Inflammatory macrophage treated with lipopolysaccharide for 4 hours (primary cell): ENCODE results near the gene EHF.

Experiments
- DNase-seq: peaks from one replicate; pipeline ENCODE4 v3.0.0-alpha.2; 2020

The EHF gene

GRCh38 chr11:34626393-34626792 lies 5.5 kb downstream of the EHF start:
- no peak for DNase-seq

GRCh38 chr11:34627197-34627596 lies 6.3 kb downstream of the EHF start:
- no peak for DNase-seq

GRCh38 chr11:34629711-34630110 lies 8.8 kb downstream of the EHF start:
- DNase-seq = no peak

- DNase-seq = no peak
Measured at GRCh38 chr11:34630544-34630943, 9.7 kb downstream of the EHF start.

- no peak for DNase-seq
Measured at GRCh38 chr11:34631297-34631696, 10.4 kb downstream of the EHF start.

GRCh38 chr11:34631737-34632104 lies 10.8 kb downstream of the EHF start:
- no peak for DNase-seq

- no peak for DNase-seq
Measured at GRCh38 chr11:34632105-34632791, 11.4 kb downstream of the EHF start.

GRCh38 chr11:34633640-34633989 lies 12.7 kb downstream of the EHF start:
- no peak for DNase-seq

- DNase-seq = peak; percentile 88
Measured at GRCh38 chr11:34633990-34634693, 13.2 kb downstream of the EHF start.

- no peak for DNase-seq
Measured at GRCh38 chr11:34634694-34635062, 13.8 kb downstream of the EHF start.

GRCh38 chr11:34636127-34636526 lies 15.2 kb downstream of the EHF start:
- no peak for DNase-seq

GRCh38 chr11:34637303-34637702 lies 16.4 kb downstream of the EHF start:
- DNase-seq = no peak

GRCh38 chr11:34638897-34639296 lies 18.0 kb downstream of the EHF start:
- DNase-seq = no peak

- DNase-seq = no peak
Measured at GRCh38 chr11:34639545-34639944, 18.7 kb downstream of the EHF start.

- DNase-seq = no peak
Measured at GRCh38 chr11:34640050-34640923, 19.4 kb downstream of the EHF start.

- DNase-seq = no peak
Measured at GRCh38 chr11:34640924-34641275, 20.0 kb downstream of the EHF start.

GRCh38 chr11:34641456-34641855 lies 20.6 kb downstream of the EHF start:
- DNase-seq = no peak

- DNase-seq = no peak
Measured at GRCh38 chr11:34642001-34642554, 21.2 kb downstream of the EHF start.

GRCh38 chr11:34642873-34643272 lies 22.0 kb downstream of the EHF start:
- DNase-seq = no peak

- DNase-seq = no peak
Measured at GRCh38 chr11:34643311-34643710, 22.4 kb downstream of the EHF start.

GRCh38 chr11:34643846-34644245 lies 23.0 kb downstream of the EHF start:
- no peak for DNase-seq

GRCh38 chr11:34644669-34645406 lies 23.9 kb downstream of the EHF start:
- no peak for DNase-seq

- no peak for DNase-seq
Measured at GRCh38 chr11:34646431-34646830, 25.5 kb downstream of the EHF start.
